Cardiac muscle cell (in vitro differentiated cells and primary cell): ENCODE measurements around the gene TMEM108. TPM values are rescaled to one million over a fixed set of nuclear protein-coding genes. Genes with fewer than 3 reads are reported as not detected.

Experiments used
- DNase-seq, 2 donors: peaks; one replicate each; pipeline versions ENCODE4 v3.0.0 to v3.0.0-alpha.2; 2010 to 2017; ENCODE audit warnings: low read depth in 1 of 2, low spot score in 1 of 2
- H3K27ac ChIP-seq: fragments of 200-600 bp; sonication (generic); 2 replicates; pipeline ENCODE4 v1.5.1; 2016
- H3K27me3 ChIP-seq: fragments of 200-600 bp; sonication (generic); 2 replicates; pipeline ENCODE4 v1.6.0; 2016; ENCODE audit warnings: control low read depth
- H3K36me3 ChIP-seq: fragments of 200-600 bp; sonication (generic); 2 replicates; pipeline ENCODE4 v1.5.1; 2016; ENCODE audit warnings: control low read depth
- H3K4me1 ChIP-seq: fragments of 200-600 bp; sonication (generic); 2 replicates; pipeline ENCODE4 v1.8.1; 2017; ENCODE audit warnings: low read depth, mild to moderate bottlenecking, mixed run types
- H3K4me3 ChIP-seq: fragments of 200-600 bp; sonication (generic); 2 replicates; pipeline ENCODE4 v1.5.1; 2016; ENCODE audit warnings: mild to moderate bottlenecking
- H3K9me3 ChIP-seq: fragments of 200-600 bp; sonication (generic); 2 replicates; pipeline ENCODE4 v1.5.1; 2017; ENCODE audit warnings: low read depth, mild to moderate bottlenecking, control low read depth
- CTCF ChIP-seq: IDR thresholded peaks from 2 replicates; pipeline ENCODE4 v1.5.1; 2012; ENCODE audit warnings: low read depth, mild to moderate bottlenecking, low read length
- polyA plus RNA-seq: library from polyadenylated mRNA; unstranded; fragments of >200 nt; fragmentation: Nextera tagmentation; extraction: Ambion mirVana; gene quantifications from 2 replicates; pipeline ENCODE4 v1.2.1, GENCODE V29; 2016
- total RNA-seq: library from RNA; depleted of rRNA; stranded (reverse); fragments of >200 nt; gene quantifications from 2 replicates; pipeline ENCODE4 v1.2.3, GENCODE V29; 2016

Gene TMEM108
- total and polyA plus RNA-seq, 2 experiments from 2014 or later, result 1.0 to 1.6 TPM

DNA sequence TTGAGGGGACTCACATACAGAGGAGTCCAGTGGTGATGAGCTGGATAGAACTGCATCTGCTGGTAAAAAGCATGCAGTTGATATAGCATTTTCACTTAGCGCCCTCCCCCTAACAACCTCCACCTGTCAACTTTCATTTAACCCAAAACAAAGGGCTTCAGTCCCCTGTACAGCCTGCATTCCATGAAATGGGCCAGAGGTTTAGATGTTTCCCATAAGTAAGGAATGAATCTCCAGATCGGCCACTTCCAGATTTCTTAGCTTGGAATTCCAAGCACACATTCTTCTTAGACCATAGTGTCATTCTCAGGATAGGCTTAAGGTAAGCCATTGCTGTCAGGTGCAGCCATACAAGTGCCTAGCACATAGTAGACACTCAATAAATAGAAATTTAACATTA lies 328.7 kb downstream of the TMEM108 start:
- DNase-seq, result no peak
- H3K9me3 ChIP-seq, result no peaks in the 10 kb centered on the region

GRCh38 chr3:133367403-133367802 lies 329.2 kb downstream of the TMEM108 start:
- no peak for DNase-seq
- TF ChIP-seq CTCF, result no peak
- no peak overlapping the region for H3K27ac ChIP-seq
- H3K4me1 ChIP-seq, result no peaks in the 10 kb centered on the region
- no peaks in the 10 kb centered on the region for H3K36me3 ChIP-seq
- no peaks in the 10 kb centered on the region for H3K9me3 ChIP-seq
- H3K27me3 ChIP-seq, result no peaks in the 10 kb centered on the region
- no peak overlapping the region for H3K4me3 ChIP-seq

More for the DNA sequence above, 328.7 kb downstream of the TMEM108 start:
- H3K4me3 ChIP-seq, result no peak overlapping the region
- no peak for TF ChIP-seq CTCF
- no peaks in the 10 kb centered on the region for H3K4me1 ChIP-seq
- no peak overlapping the region for H3K27ac ChIP-seq
- no peaks in the 10 kb centered on the region for H3K27me3 ChIP-seq
- no peaks in the 10 kb centered on the region for H3K36me3 ChIP-seq

DNA sequence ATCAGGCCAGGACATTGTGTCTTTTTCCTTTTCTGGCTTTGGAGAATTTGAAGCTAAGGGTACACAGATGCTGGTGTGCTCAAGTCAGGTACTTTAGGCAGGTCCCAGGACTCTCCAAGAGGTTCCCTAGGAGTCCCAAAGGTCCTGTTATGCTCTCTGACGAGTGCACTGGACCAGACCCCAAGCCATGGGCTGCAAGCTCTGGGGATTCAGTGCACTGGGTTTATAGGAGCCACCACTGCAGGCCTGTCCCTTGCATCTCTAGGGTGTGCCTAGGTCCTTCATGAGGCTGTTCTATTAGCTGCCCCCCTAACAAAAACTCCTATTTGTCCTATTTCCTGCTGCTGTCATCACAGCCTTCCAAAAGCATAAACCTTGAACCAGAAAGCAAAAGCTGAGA lies 329.8 kb downstream of the TMEM108 start:
- TF ChIP-seq CTCF, result no peak
- H3K27ac ChIP-seq, result no peak overlapping the region
- no peak for DNase-seq
- no peaks in the 10 kb centered on the region for H3K4me1 ChIP-seq
- H3K27me3 ChIP-seq, result no peaks in the 10 kb centered on the region
- H3K9me3 ChIP-seq, result no peaks in the 10 kb centered on the region
- no peaks in the 10 kb centered on the region for H3K36me3 ChIP-seq
- H3K4me3 ChIP-seq, result no peak overlapping the region

DNA sequence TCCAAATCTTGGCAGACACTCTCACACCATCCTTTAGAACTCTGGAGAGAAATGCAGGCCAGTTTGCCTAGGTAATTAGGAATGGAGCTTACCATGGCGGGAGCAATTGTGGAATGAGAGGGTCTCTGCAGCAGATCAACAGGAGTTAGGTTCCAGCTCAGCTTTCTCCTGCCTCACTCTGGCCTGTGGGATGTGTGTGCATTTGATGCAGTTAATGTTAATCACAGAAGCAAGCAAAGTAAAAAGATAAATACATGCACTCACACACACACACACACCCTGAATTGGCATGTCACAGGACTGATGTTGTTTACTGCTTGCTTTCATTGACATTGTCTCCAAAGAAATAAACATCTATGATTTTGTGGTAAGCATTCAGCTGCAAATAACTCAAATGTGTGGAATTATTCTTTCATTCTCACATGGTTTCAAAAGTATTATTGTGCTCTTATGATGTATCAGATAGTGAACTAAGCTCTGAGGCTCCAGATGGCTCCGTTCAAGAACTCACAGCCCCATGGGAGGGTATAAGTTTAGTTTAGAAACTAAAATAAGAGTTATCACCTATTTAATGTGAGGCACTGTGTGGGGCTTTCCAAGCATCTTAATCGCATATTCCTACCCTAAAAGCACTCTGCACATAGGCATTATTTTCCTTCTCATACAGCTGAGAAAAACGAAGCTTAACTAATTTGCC lies 330.3 kb downstream of the TMEM108 start:
- Histone ChIP-seq H3K9me3 (no peaks in the 10 kb centered on the region), H3K4me3 (no peak overlapping the region), H3K36me3 (no peaks in the 10 kb centered on the region), H3K27ac (no peak overlapping the region), H3K4me1 (no peaks in the 10 kb centered on the region), H3K27me3 (no peaks in the 10 kb centered on the region)
- DNase-seq, result no peak
- TF ChIP-seq CTCF, result no peak

GRCh38 chr3:133369068-133369440 lies 330.9 kb downstream of the TMEM108 start:
- Histone ChIP-seq H3K9me3 (no peaks in the 10 kb centered on the region), H3K36me3 (no peaks in the 10 kb centered on the region)
- no peak for DNase-seq

More at GRCh38 chr3:133369068-133369440, 330.9 kb downstream of the TMEM108 start:
- Histone ChIP-seq H3K27me3 (no peaks in the 10 kb centered on the region), H3K4me3 (no peak overlapping the region), H3K27ac (no peak overlapping the region), H3K4me1 (no peaks in the 10 kb centered on the region)
- TF ChIP-seq CTCF, result no peak
